HEK293 (cell line): ENCODE results near the gene SGIP1.

Experiments used
- CTCF ChIA-PET: fragments of 350-600 bp; formaldehyde crosslinking; extraction: SDS; loops from one replicate; lab custom pipeline; 2021; ENCODE audit warnings: antibody characterized with exemption; lab: Yijun Ruan, JAX
- POLR2A ChIA-PET: fragments of 300-600 bp; formaldehyde crosslinking; extraction: SDS; loops from one replicate; lab custom pipeline; 2020; ENCODE audit warnings: antibody characterized with exemption, inconsistent platforms; lab: Yijun Ruan, JAX
- H3K27ac ChIP-seq: fragments of 200-500 bp; sonication (Bioruptor generic); 2 replicates; pipeline ENCODE4 v1.5.1; 2014; ENCODE audit warnings: low read depth, low read length, control low read depth, inconsistent platforms; ENCODE audit errors: extremely low read depth
- H3K36me3 ChIP-seq, 2 experiments: fragments of 200-500 bp in 1 of 2; sonication (Bioruptor generic) in 1 of 2; 1 replicate in 1 of 2; 2 replicates in 1 of 2; pipeline ENCODE4 v1.5.1; 2014 to 2017; ENCODE audit warnings: inconsistent platforms in 2 of 2, low read length in 2 of 2; ENCODE audit not compliant: control insufficient read depth in 2 of 2, insufficient read depth in 1 of 2
- H3K4me1 ChIP-seq: fragments of 200-500 bp; sonication (Bioruptor generic); 2 replicates; pipeline ENCODE4 v1.5.1; 2014; ENCODE audit warnings: mild to moderate bottlenecking, low read length, inconsistent platforms; ENCODE audit not compliant: control insufficient read depth, insufficient read depth
- H3K4me3 ChIP-seq: 2 replicates; pipeline ENCODE4 v1.5.1; 2011; ENCODE audit warnings: low read depth, mild to moderate bottlenecking, control low read depth, low read length, moderate library complexity
- H3K9me3 ChIP-seq: fragments of 200-500 bp; sonication (Bioruptor generic); 2 replicates; pipeline ENCODE4 v1.5.1; 2014; ENCODE audit warnings: low read depth, low read length, inconsistent platforms; ENCODE audit not compliant: control insufficient read depth, insufficient read depth
- ELK4 ChIP-seq: IDR thresholded peaks from 2 replicates; pipeline ENCODE4 v1.6.1; 2011; ENCODE audit warnings: mild to moderate bottlenecking, low read depth, low read length, borderline replicate concordance
- MYNN ChIP-seq: fragments of 450-650 bp; formaldehyde crosslinking; IDR thresholded peaks from 2 replicates; pipeline ENCODE4 v1.5.1; 2016; ENCODE audit warnings: missing biosample characterization, missing genetic modification characterization, borderline replicate concordance
- WT1 ChIP-seq: fragments of 450-650 bp; formaldehyde crosslinking; IDR thresholded peaks from 2 replicates; pipeline ENCODE4 v1.5.1; 2016; ENCODE audit warnings: missing biosample characterization, missing genetic modification characterization
- ZBTB7A ChIP-seq: fragments of 450-650 bp; formaldehyde crosslinking; IDR thresholded peaks from 2 replicates; pipeline ENCODE4 v1.5.1; 2016; ENCODE audit warnings: low read depth, missing biosample characterization, missing genetic modification characterization
- ZNF112 ChIP-seq: fragments of 450-650 bp; formaldehyde crosslinking; IDR thresholded peaks from 2 replicates; pipeline ENCODE4 v1.5.0; 2017; ENCODE audit warnings: missing biosample characterization, missing genetic modification characterization
- ZNF157 ChIP-seq: fragments of 450-650 bp; formaldehyde crosslinking; IDR thresholded peaks from 2 replicates; pipeline ENCODE4 v1.5.1; 2016; ENCODE audit warnings: missing biosample characterization, missing genetic modification characterization
- ZNF214 ChIP-seq: fragments of 450-650 bp; formaldehyde crosslinking; IDR thresholded peaks from 2 replicates; pipeline ENCODE4 v1.5.1; 2017; ENCODE audit warnings: missing biosample characterization, mild to moderate bottlenecking, missing genetic modification characterization, borderline replicate concordance
- ZNF311 ChIP-seq: fragments of 450-650 bp; formaldehyde crosslinking; IDR thresholded peaks from 2 replicates; pipeline ENCODE4 v1.5.1; 2017; ENCODE audit warnings: missing biosample characterization, missing genetic modification characterization, borderline replicate concordance
- ZNF391 ChIP-seq: fragments of 450-650 bp; formaldehyde crosslinking; IDR thresholded peaks from 2 replicates; pipeline ENCODE4 v1.5.1; 2016; ENCODE audit warnings: low read depth, missing biosample characterization, missing genetic modification characterization, borderline replicate concordance
- ZNF48 ChIP-seq: fragments of 450-650 bp; formaldehyde crosslinking; IDR thresholded peaks from 2 replicates; pipeline ENCODE4 v1.5.1; 2016; ENCODE audit warnings: missing biosample characterization, missing genetic modification characterization
- ZNF529 ChIP-seq: fragments of 450-650 bp; formaldehyde crosslinking; IDR thresholded peaks from 2 replicates; pipeline ENCODE4 v1.5.1; 2017; ENCODE audit warnings: missing genetic modification characterization, missing biosample characterization; ENCODE audit not compliant: insufficient replicate concordance
- ZNF549 ChIP-seq: fragments of 450-650 bp; IDR thresholded peaks from 2 replicates; pipeline ENCODE4 v1.5.1; 2018; ENCODE audit warnings: missing biosample characterization, missing genetic modification characterization, mild to moderate bottlenecking, inconsistent platforms, moderate library complexity
- ZNF610 ChIP-seq: fragments of 450-650 bp; formaldehyde crosslinking; IDR thresholded peaks from 2 replicates; pipeline ENCODE4 v1.5.1; 2016; ENCODE audit warnings: missing biosample characterization, missing genetic modification characterization, borderline replicate concordance
- ZNF658 ChIP-seq: fragments of 450-650 bp; formaldehyde crosslinking; IDR thresholded peaks from 2 replicates; pipeline ENCODE4; 2016; ENCODE audit warnings: missing biosample characterization, missing genetic modification characterization
- ZNF785 ChIP-seq: fragments of 450-650 bp; formaldehyde crosslinking; IDR thresholded peaks from 2 replicates; pipeline ENCODE4 v1.5.1; 2016; ENCODE audit warnings: missing biosample characterization, missing genetic modification characterization
- ZNF792 ChIP-seq: fragments of 450-650 bp; formaldehyde crosslinking; IDR thresholded peaks from 2 replicates; pipeline ENCODE4 v1.5.1; 2016; ENCODE audit warnings: missing biosample characterization, missing genetic modification characterization
- ZSCAN18 ChIP-seq: fragments of 450-650 bp; formaldehyde crosslinking; IDR thresholded peaks from 2 replicates; pipeline ENCODE4 v1.5.1; 2016; ENCODE audit warnings: missing biosample characterization, missing genetic modification characterization
- ZSCAN23 ChIP-seq: fragments of 450-650 bp; formaldehyde crosslinking; IDR thresholded peaks from 2 replicates; pipeline ENCODE4 v1.5.1; 2016; ENCODE audit warnings: missing biosample characterization, missing genetic modification characterization
- ZSCAN30 ChIP-seq: fragments of 450-650 bp; IDR thresholded peaks from 2 replicates; pipeline ENCODE4 v1.5.1; 2018; ENCODE audit warnings: missing biosample characterization, mild to moderate bottlenecking, missing genetic modification characterization, moderate library complexity
- ZSCAN5A ChIP-seq: fragments of 450-650 bp; formaldehyde crosslinking; IDR thresholded peaks from 2 replicates; pipeline ENCODE4 v1.5.1; 2016; ENCODE audit warnings: missing biosample characterization, missing genetic modification characterization
- ZXDB ChIP-seq: fragments of 450-650 bp; formaldehyde crosslinking; IDR thresholded peaks from 2 replicates; pipeline ENCODE4 v1.5.1; 2016; ENCODE audit warnings: missing biosample characterization, missing genetic modification characterization

The SGIP1 gene

GRCh38 chr1:66730462-66730861 lies 196.5 kb downstream of the SGIP1 start:
- no peak overlapping the region for H3K27ac ChIP-seq
- no peak overlapping the region for H3K4me3 ChIP-seq
- ChIA-PET CTCF (interaction anchor here (0.7 kb wide), 1 partner anchor 660 kb away, joined by 4 read pairs; no protein-coding TSS in a partner anchor), POLR2A (no interaction called here)
- no peaks in the 10 kb centered on the region for H3K36me3 ChIP-seq
- H3K9me3 ChIP-seq, result no peaks in the 10 kb centered on the region
- H3K4me1 ChIP-seq, result 0 out of 2 replicates have a peak, but pooled peaks cover 2% of the 10 kb centered on the region
- TF ChIP-seq ZNF792 (tag by site-specific recombination) (no peak), ZSCAN23 (no peak), ZSCAN5A (tag by site-specific recombination) (no peak), ZXDB (tag by site-specific recombination) (no peak), ELK4 (no peak), WT1 (tag by site-specific recombination) (no peak), MYNN (tag by site-specific recombination) (no peak), ZNF311 (tag by site-specific recombination) (no peak), ZNF48 (tag by site-specific recombination) (no peak), ZNF391 (tag by site-specific recombination) (no peak), ZNF610 (no peak), ZSCAN18 (tag by site-specific recombination) (no peak)

- H3K9me3 ChIP-seq, result no peaks in the 10 kb centered on the region
- POLR2A ChIA-PET, result no interaction called here
- H3K4me1 ChIP-seq, result 0 out of 2 replicates have a peak, but pooled peaks cover 2% of the 10 kb centered on the region
- H3K27ac ChIP-seq, result no peak overlapping the region
- CTCF ChIA-PET, result interaction anchor here (2.3 kb wide), 1 partner anchor 32 kb away, joined by 7 read pairs; no protein-coding TSS in a partner anchor
- no peak for TF ChIP-seq ZNF658 (tag by site-specific recombination)
- no peak for TF ChIP-seq ZSCAN30
- H3K4me3 ChIP-seq, result no peak overlapping the region
- H3K36me3 ChIP-seq, result no peaks in the 10 kb centered on the region
Measured at GRCh38 chr1:66731170-66731865, 197.4 kb downstream of the SGIP1 start.

- POLR2A ChIA-PET, result no interaction called here
- Histone ChIP-seq H3K36me3 (no peaks in the 10 kb centered on the region), H3K27ac (no peak overlapping the region), H3K4me3 (no peak overlapping the region), H3K9me3 (no peaks in the 10 kb centered on the region), H3K4me1 (0 out of 2 replicates have a peak, but pooled peaks cover 2% of the 10 kb centered on the region)
- CTCF ChIA-PET, result interaction anchor here (1.1 to 2.3 kb wide), 3 partner anchors 31 to 229 kb away, joined by 4 to 7 read pairs (median 5); no protein-coding TSS in a partner anchor
- TF ChIP-seq ZNF214, result no peak
- TF ChIP-seq ZNF112, result no peak
- TF ChIP-seq ZNF785 (tag by site-specific recombination), result no peak
- no peak for TF ChIP-seq ZNF610
- TF ChIP-seq ZBTB7A (tag by site-specific recombination), result no peak
- TF ChIP-seq ZNF529 (tag by site-specific recombination), result no peak
- TF ChIP-seq ZNF549 (tag by site-specific recombination), result no peak
- TF ChIP-seq ZNF157 (tag by site-specific recombination), result no peak
Measured at GRCh38 chr1:66732407-66733166, 198.6 kb downstream of the SGIP1 start.
